ENCODE results near the gene NR5A2. TPM values are rescaled to one million over a fixed set of nuclear protein-coding genes. Genes with fewer than 3 reads are reported as not detected.

Gene NR5A2
- total and polyA plus RNA-seq, 7 experiments from 2014 or later = 0.10 TPM; not detected in 6

DNA sequence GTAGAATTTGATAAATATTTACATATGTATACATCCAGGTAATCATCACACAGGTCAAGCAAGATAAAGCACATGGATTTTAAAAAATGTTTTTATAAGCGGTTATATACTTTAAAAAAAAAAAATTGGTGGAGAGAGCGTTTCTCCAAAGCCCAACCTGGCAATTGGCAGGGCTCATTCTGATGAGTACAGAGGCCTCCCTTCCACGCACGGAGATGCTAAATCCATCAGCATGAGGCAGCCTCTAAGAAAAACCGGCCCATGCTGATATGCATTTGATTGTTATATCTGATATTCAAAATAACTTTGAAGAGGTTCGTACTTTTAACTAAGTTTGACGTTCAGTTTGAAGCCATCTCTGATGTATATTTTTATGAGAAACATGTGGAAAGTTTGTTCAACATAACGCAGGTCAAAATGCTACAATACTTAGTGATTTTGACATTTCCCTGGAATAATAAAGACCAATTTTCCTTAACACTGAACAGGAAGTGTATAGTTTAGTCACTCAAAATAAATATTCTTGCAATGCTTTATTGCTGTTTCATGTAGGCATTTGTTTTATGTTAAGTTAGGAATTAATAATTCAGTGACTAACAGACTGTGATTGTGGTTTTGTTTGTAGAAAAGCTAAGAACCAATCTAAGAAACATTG lies 151.7 kb downstream of the NR5A2 start:
- POLR2A ChIA-PET = no interaction called here
- Histone ChIP-seq H3K4me3 (ENCODE audit: low read length) (no peak overlapping the region), H3K27ac (ENCODE audit: low read depth, low read length) (no peak overlapping the region), H3K36me3 (ENCODE audit: control insufficient read depth in 2 of 3, insufficient read depth in 3 of 3, low read length in 3 of 3) (no peaks in the 10 kb centered on the region), H3K27me3 (ENCODE audit: control insufficient read depth in 2 of 2, insufficient read depth in 2 of 2, low read length in 2 of 2) (no peaks in the 10 kb centered on the region), H3K9me3 (ENCODE audit: control insufficient read depth in 2 of 3, low read length in 3 of 3) (no peaks in the 10 kb centered on the region), H3K4me1 (ENCODE audit: control insufficient read depth in 2 of 2, insufficient read depth in 2 of 2, low read length in 2 of 2) (no peaks in the 10 kb centered on the region)
- H3K27ac Mint-ChIP-seq = no peak overlapping the region
- H3K36me3 Mint-ChIP-seq = no peaks in the 10 kb centered on the region
- peaks cover 0 to 5% (median 4%) of the 10 kb centered on the region in 7 donors for H3K4me1 Mint-ChIP-seq
- H3K4me3 Mint-ChIP-seq = no peak overlapping the region
- H3K27me3 Mint-ChIP-seq = peaks cover 0 to 15% (median 7%) of the 10 kb centered on the region in 5 donors
- no peak for DNase-seq
- ATAC-seq = no peak
- intact Hi-C loops (cut with micrococcal nuclease) = no loop called here
- peaks cover 0 to 2% (median 0%) of the 10 kb centered on the region in 11 donors for H3K9me3 Mint-ChIP-seq
- CTCF ChIA-PET = no interaction called here

DNA sequence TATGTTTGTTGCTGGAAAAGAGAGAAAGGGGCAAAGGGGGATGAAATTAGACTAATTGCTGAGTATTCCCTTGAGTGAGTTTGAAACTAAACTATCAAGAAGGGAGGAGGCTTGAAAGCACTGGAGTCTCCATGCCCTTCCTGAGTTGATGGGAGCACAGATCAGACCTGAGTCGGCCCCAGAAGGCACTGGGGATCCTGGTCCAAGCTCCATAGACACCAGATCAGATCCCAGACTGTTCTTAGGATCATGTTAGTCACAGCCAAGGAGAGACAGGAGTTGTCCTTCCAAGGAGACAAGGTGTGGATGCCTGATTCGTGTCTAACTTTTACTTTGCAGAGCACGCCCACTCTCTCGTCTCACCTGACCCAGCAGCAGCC lies 152.3 kb downstream of the NR5A2 start:
- H3K4me3 ChIP-seq (ENCODE audit: low read length) = no peak overlapping the region
- H3K27ac ChIP-seq (ENCODE audit: low read depth, low read length) = no peak overlapping the region
- no peaks in the 10 kb centered on the region for H3K4me1 ChIP-seq (ENCODE audit: control insufficient read depth in 2 of 2, insufficient read depth in 2 of 2, low read length in 2 of 2)
- peaks cover 0 to 15% (median 7%) of the 10 kb centered on the region in 5 donors for H3K27me3 Mint-ChIP-seq
- intact Hi-C loops (cut with micrococcal nuclease) = no loop called here
- ATAC-seq (no peak), DNase-seq (no peak)
- no peaks in the 10 kb centered on the region for H3K9me3 ChIP-seq (ENCODE audit: control insufficient read depth in 2 of 3, low read length in 3 of 3)
- no peaks in the 10 kb centered on the region for H3K27me3 ChIP-seq (ENCODE audit: control insufficient read depth in 2 of 2, insufficient read depth in 2 of 2, low read length in 2 of 2)
- ChIA-PET POLR2A (no interaction called here), CTCF (no interaction called here)
- no peak overlapping the region for H3K4me3 Mint-ChIP-seq
- H3K36me3 Mint-ChIP-seq = no peaks in the 10 kb centered on the region
- H3K36me3 ChIP-seq (ENCODE audit: control insufficient read depth in 2 of 3, insufficient read depth in 3 of 3, low read length in 3 of 3) = no peaks in the 10 kb centered on the region
- H3K27ac Mint-ChIP-seq = no peak overlapping the region
- peaks cover 0 to 2% (median 0%) of the 10 kb centered on the region in 11 donors for H3K9me3 Mint-ChIP-seq
- peaks cover 0 to 10% (median 6%) of the 10 kb centered on the region in 7 donors for H3K4me1 Mint-ChIP-seq

DNA sequence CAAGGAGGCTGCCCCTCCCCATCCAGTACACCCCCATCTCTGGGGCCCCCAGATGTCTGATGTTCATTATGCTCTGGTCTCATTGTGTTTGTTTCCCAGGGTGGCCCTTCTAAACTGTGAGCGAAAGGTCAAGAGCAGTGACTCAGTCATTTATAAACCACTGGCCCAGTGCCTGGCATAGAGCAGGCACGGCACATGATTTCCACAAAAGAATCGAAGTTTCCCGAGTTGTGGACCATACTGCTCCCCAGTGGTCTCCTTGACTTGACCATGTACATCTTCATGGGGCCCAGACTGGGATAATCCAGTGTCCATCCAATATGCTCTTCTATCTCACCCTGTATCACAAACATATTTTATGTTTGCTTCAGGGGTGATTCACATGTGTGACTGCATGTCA lies 153.3 kb downstream of the NR5A2 start:
- peaks cover 0 to 15% (median 10%) of the 10 kb centered on the region in 5 donors for H3K27me3 Mint-ChIP-seq
- H3K36me3 ChIP-seq (ENCODE audit: control insufficient read depth in 2 of 3, insufficient read depth in 3 of 3, low read length in 3 of 3) = no peaks in the 10 kb centered on the region

DNA sequence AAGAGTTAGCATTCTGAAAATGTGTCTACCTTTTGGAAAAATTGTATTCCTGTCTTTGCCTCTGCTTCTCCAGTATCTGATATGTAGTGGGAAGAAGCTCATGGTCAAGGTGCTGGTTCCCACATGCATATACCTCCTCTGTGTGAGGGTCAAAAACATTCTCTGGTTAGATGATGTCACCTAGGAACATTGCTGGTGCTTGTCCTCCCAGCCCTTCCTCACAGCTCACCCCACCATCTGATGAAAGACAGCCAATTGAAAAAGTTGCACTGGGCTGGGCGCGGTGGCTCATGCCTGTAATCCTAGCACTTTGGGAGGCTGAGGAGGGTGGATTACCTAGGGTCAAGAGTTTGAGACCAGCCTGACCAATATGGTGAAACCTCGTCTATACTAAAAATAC lies 154.4 kb downstream of the NR5A2 start:
- POLR2A ChIA-PET = no interaction called here

More for the DNA sequence above, 153.3 kb downstream of the NR5A2 start:
- no peak for DNase-seq
- peak; percentile 4 for ATAC-seq
- no peaks in the 10 kb centered on the region for H3K9me3 ChIP-seq (ENCODE audit: control insufficient read depth in 2 of 3, low read length in 3 of 3)
- Mint-ChIP-seq H3K36me3 (peaks cover 0 to 4% (median 3%) of the 10 kb centered on the region in 5 donors), H3K9me3 (peaks cover 0 to 5% (median 0%) of the 10 kb centered on the region in 11 donors), H3K4me1 (peaks cover 0 to 20% (median 10%) of the 10 kb centered on the region in 7 donors), H3K27ac (no peak overlapping the region), H3K4me3 (no peak overlapping the region)
- no peaks in the 10 kb centered on the region for H3K27me3 ChIP-seq (ENCODE audit: control insufficient read depth in 2 of 2, insufficient read depth in 2 of 2, low read length in 2 of 2)
- no peak overlapping the region for H3K27ac ChIP-seq (ENCODE audit: low read depth, low read length)
- ChIA-PET CTCF (no interaction called here), POLR2A (no interaction called here)
- intact Hi-C loops (cut with micrococcal nuclease) = no loop called here
- H3K4me3 ChIP-seq (ENCODE audit: low read length) = no peak overlapping the region
- H3K4me1 ChIP-seq (ENCODE audit: control insufficient read depth in 2 of 2, insufficient read depth in 2 of 2, low read length in 2 of 2) = no peaks in the 10 kb centered on the region

DNA sequence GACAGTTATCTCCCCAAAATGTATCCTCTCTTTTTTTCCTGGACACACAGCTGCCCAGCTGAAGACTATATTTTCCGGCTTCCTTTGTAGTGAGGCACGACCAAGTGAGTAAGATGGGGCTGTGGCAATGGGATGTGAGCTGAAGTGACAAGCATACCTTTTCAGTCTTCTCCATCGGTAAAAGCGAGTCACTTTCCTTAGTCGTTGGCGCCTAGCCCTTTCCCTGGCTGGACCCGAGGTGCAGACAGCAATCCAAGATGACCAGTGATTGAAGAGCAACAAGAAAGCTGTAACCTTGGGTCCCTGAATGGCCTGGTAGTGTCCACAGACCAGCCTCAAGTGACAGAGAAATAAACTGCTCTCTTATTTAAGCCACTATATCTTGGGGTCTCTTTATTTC lies 155.2 kb downstream of the NR5A2 start:
- Histone ChIP-seq H3K9me3 (ENCODE audit: control insufficient read depth in 2 of 3, low read length in 3 of 3) (no peaks in the 10 kb centered on the region), H3K27ac (ENCODE audit: low read depth, low read length) (no peak overlapping the region), H3K4me1 (ENCODE audit: control insufficient read depth in 2 of 2, insufficient read depth in 2 of 2, low read length in 2 of 2) (no peaks in the 10 kb centered on the region), H3K36me3 (ENCODE audit: control insufficient read depth in 2 of 3, insufficient read depth in 3 of 3, low read length in 3 of 3) (no peaks in the 10 kb centered on the region), H3K27me3 (ENCODE audit: control insufficient read depth in 2 of 2, insufficient read depth in 2 of 2, low read length in 2 of 2) (no peaks in the 10 kb centered on the region), H3K4me3 (ENCODE audit: low read length) (no peak overlapping the region)
- intact Hi-C loops (cut with micrococcal nuclease) = no loop called here
- peaks cover 0 to 8% (median 4%) of the 10 kb centered on the region in 5 donors for H3K36me3 Mint-ChIP-seq
- POLR2A ChIA-PET = interaction anchor here (0.8 kb wide), 1 partner anchor 28 kb away, joined by 3 read pairs; no protein-coding TSS in a partner anchor
- no peak overlapping the region for H3K27ac Mint-ChIP-seq
- peaks cover 0 to 21% (median 10%) of the 10 kb centered on the region in 7 donors for H3K4me1 Mint-ChIP-seq
- peaks cover 0 to 21% (median 15%) of the 10 kb centered on the region in 5 donors for H3K27me3 Mint-ChIP-seq
- CTCF ChIA-PET = no interaction called here
- peaks cover 0 to 9% (median 2%) of the 10 kb centered on the region in 11 donors for H3K9me3 Mint-ChIP-seq
- no peak overlapping the region for H3K4me3 Mint-ChIP-seq
- ATAC-seq = no peak
- DNase-seq = no peak

More for the DNA sequence above, 154.4 kb downstream of the NR5A2 start:
- no peak for DNase-seq
- H3K9me3 Mint-ChIP-seq = peaks cover 0 to 9% (median 2%) of the 10 kb centered on the region in 11 donors
- no peak overlapping the region for H3K27ac Mint-ChIP-seq
- CTCF ChIA-PET = no interaction called here
- ATAC-seq = no peak
- Histone ChIP-seq H3K9me3 (ENCODE audit: control insufficient read depth in 2 of 3, low read length in 3 of 3) (no peaks in the 10 kb centered on the region), H3K27ac (ENCODE audit: low read depth, low read length) (no peak overlapping the region), H3K36me3 (ENCODE audit: control insufficient read depth in 2 of 3, insufficient read depth in 3 of 3, low read length in 3 of 3) (no peaks in the 10 kb centered on the region), H3K4me1 (ENCODE audit: control insufficient read depth in 2 of 2, insufficient read depth in 2 of 2, low read length in 2 of 2) (no peaks in the 10 kb centered on the region), H3K4me3 (ENCODE audit: low read length) (no peak overlapping the region), H3K27me3 (ENCODE audit: control insufficient read depth in 2 of 2, insufficient read depth in 2 of 2, low read length in 2 of 2) (no peaks in the 10 kb centered on the region)
- peaks cover 0 to 18% (median 14%) of the 10 kb centered on the region in 5 donors for H3K27me3 Mint-ChIP-seq
- H3K36me3 Mint-ChIP-seq = peaks cover 0 to 8% (median 4%) of the 10 kb centered on the region in 5 donors
- no peak overlapping the region for H3K4me3 Mint-ChIP-seq
- intact Hi-C loops (cut with micrococcal nuclease) = no loop called here
- H3K4me1 Mint-ChIP-seq = peaks cover 0 to 21% (median 10%) of the 10 kb centered on the region in 7 donors

DNA sequence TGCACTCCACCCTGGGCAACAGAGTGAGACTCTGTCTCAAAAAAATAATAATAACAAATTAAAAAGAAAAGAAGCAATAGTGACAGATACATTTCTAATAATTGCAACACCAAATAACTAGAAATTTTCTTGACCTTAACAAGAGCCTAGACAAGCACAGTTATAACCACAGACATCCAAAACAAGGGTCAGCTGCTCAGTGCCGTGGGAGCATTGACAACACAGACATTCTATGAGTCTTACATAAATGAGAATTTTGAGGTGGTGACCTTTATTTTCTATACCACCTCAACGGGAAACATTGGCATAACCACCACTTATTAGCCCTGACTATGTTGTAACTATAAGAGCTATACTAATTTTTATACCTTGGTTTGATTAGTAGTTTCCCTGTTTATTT lies 156.1 kb downstream of the NR5A2 start:
- no peak overlapping the region for H3K4me3 ChIP-seq (ENCODE audit: low read length)
- DNase-seq (no peak), ATAC-seq (no peak)
- peaks cover 0 to 9% (median 4%) of the 10 kb centered on the region in 11 donors for H3K9me3 Mint-ChIP-seq
- CTCF ChIA-PET = interaction anchor here (0.6 kb wide), 1 partner anchor 53 kb away, joined by 3 read pairs; no protein-coding TSS in a partner anchor
- H3K27ac ChIP-seq (ENCODE audit: low read depth, low read length) = no peak overlapping the region
- no peaks in the 10 kb centered on the region for H3K36me3 ChIP-seq (ENCODE audit: control insufficient read depth in 2 of 3, insufficient read depth in 3 of 3, low read length in 3 of 3)
- no peaks in the 10 kb centered on the region for H3K4me1 ChIP-seq (ENCODE audit: control insufficient read depth in 2 of 2, insufficient read depth in 2 of 2, low read length in 2 of 2)
- no peak overlapping the region for H3K4me3 Mint-ChIP-seq
- no peaks in the 10 kb centered on the region for H3K27me3 ChIP-seq (ENCODE audit: control insufficient read depth in 2 of 2, insufficient read depth in 2 of 2, low read length in 2 of 2)
- H3K4me1 Mint-ChIP-seq = peaks cover 0 to 21% (median 10%) of the 10 kb centered on the region in 7 donors
- H3K27ac Mint-ChIP-seq = no peak overlapping the region
- H3K27me3 Mint-ChIP-seq = peaks cover 0 to 27% (median 15%) of the 10 kb centered on the region in 5 donors
- intact Hi-C loops (cut with micrococcal nuclease) = no loop called here
- H3K36me3 Mint-ChIP-seq = peaks cover 0 to 8% (median 4%) of the 10 kb centered on the region in 5 donors
- no peaks in the 10 kb centered on the region for H3K9me3 ChIP-seq (ENCODE audit: control insufficient read depth in 2 of 3, low read length in 3 of 3)
- POLR2A ChIA-PET = no interaction called here

DNA sequence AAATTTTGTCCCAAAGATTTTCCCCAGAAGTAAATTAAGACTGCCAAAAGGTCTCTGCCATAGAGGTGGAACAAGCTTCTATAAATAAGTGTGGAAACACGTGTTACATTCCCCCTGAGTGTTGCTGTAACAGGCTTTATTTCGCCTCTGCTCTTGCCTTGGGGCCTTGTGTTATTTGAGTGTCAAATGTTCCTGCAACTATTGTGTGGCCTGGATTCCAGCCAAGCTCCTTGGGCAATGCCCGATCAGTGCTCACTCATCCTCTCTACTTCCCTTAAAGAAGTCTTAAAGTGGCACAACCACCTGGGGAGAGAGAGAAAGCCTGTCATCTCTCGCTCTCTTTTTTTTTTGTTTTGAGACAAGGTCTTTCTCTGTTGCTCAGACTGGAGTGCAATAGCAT lies 156.7 kb downstream of the NR5A2 start:
- DNase-seq (no peak), ATAC-seq (peak; percentile 64)
- Histone ChIP-seq H3K4me3 (ENCODE audit: low read length) (no peak overlapping the region), H3K27ac (ENCODE audit: low read depth, low read length) (no peak overlapping the region), H3K9me3 (ENCODE audit: control insufficient read depth in 2 of 3, low read length in 3 of 3) (no peaks in the 10 kb centered on the region), H3K36me3 (ENCODE audit: control insufficient read depth in 2 of 3, insufficient read depth in 3 of 3, low read length in 3 of 3) (no peaks in the 10 kb centered on the region), H3K4me1 (ENCODE audit: control insufficient read depth in 2 of 2, insufficient read depth in 2 of 2, low read length in 2 of 2) (no peaks in the 10 kb centered on the region), H3K27me3 (ENCODE audit: control insufficient read depth in 2 of 2, insufficient read depth in 2 of 2, low read length in 2 of 2) (no peaks in the 10 kb centered on the region)
- peak overlapping the region in 1 of 9 donors; percentile 4 for H3K27ac Mint-ChIP-seq
- peaks cover 0 to 8% (median 4%) of the 10 kb centered on the region in 5 donors for H3K36me3 Mint-ChIP-seq
- H3K4me3 Mint-ChIP-seq = no peak overlapping the region
- H3K4me1 Mint-ChIP-seq = peaks cover 0 to 21% (median 10%) of the 10 kb centered on the region in 7 donors
- H3K9me3 Mint-ChIP-seq = peaks cover 0 to 9% (median 4%) of the 10 kb centered on the region in 11 donors
- H3K27me3 Mint-ChIP-seq = peaks cover 0 to 28% (median 15%) of the 10 kb centered on the region in 5 donors
- ChIA-PET CTCF (interaction anchor here (0.6 kb wide), 1 partner anchor 54 kb away, joined by 3 read pairs; no protein-coding TSS in a partner anchor), POLR2A (no interaction called here)
- intact Hi-C loops (cut with micrococcal nuclease) = no loop called here

Measured in naive thymus-derived CD4-positive, alpha-beta T cell (primary cell).